ENCODE measurements around the gene TRAF4.
"Not testable (repeated sequence)": the region's sequence is repeated elsewhere in the genome, so short reads cannot be mapped to it uniquely, and the experiment has no call there.

The TRAF4 gene

DNA sequence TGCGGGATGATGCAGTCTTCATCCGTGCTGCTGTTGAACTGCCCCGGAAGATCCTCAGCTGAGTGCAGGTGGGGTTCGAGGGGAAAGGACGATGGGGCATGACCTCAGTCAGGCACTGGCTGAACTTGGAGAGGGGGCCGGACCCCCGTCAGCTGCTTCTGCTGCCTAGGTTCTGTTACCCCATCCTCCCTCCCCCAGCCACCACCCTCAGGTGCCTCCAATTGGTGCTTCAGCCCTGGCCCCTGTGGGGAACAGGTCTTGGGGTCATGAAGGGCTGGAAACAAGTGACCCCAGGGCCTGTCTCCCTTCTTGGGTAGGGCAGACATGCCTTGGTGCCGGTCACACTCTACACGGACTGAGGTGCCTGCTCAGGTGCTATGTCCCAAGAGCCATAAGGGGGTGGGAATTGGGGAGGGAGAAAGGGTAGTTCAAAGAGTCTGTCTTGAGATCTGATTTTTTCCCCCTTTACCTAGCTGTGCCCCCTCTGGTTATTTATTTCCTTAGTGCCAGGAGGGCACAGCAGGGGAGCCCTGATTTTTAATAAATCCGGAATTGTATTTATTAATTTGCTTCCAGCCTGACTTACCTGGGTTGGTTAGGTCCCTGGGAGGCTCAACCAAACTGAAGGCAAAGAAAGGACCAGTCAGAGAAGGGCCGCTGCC, 5.8 kb downstream of the TRAF4 start:
- DNase-seq: no peak

DNA sequence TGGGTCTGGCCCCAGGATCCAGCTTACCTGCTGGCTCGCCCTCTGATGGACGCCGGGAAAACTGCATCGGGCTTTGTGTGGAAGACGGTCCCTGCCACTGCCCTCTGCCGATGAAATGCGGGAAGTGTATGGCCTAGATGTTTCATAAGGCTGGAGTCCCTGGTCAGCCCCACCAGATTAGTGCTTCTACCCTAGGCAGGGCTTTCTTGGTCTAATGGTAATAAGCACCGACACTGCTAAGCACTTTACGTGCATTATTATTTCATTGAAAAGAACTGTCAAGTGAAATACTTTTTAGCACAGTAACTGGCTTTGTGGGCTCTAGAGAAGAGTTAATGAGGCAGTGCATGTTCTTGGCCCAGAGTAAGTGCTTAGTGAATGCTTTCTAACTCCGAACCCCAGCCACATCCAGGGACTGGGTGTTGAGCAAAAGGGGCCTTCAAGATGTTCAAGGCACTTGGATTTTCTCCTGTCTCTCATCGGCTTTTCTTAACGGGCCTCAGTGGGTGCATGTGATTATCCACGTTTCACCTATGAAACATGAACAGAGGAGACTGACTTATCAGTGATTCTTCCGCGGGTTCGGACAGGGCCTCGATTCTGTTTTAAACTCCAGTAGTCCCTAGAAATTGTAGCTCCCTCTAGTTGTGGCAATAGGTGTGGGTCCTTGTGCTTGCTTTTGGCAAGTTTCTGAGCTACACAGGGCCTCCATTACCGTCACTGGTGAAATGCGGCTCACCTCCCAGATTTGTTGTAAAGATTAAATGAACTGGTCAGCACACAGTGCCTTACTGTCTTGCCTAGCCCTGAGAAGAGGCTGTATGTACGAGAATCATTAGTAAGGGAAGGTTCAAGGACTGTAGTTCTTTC, 6.6 kb downstream of the TRAF4 start:
- peak; percentile 89 to 92 for DNase-seq

GRCh38 chr17:28751600-28752366, 8.0 kb downstream of the TRAF4 start:
- no peak for DNase-seq

- no peak for DNase-seq
Measured at GRCh38 chr17:28755486-28755885, 11.7 kb downstream of the TRAF4 start.

- DNase-seq: no peak
Measured at GRCh38 chr17:28756049-28756804, 12.4 kb downstream of the TRAF4 start.

DNA sequence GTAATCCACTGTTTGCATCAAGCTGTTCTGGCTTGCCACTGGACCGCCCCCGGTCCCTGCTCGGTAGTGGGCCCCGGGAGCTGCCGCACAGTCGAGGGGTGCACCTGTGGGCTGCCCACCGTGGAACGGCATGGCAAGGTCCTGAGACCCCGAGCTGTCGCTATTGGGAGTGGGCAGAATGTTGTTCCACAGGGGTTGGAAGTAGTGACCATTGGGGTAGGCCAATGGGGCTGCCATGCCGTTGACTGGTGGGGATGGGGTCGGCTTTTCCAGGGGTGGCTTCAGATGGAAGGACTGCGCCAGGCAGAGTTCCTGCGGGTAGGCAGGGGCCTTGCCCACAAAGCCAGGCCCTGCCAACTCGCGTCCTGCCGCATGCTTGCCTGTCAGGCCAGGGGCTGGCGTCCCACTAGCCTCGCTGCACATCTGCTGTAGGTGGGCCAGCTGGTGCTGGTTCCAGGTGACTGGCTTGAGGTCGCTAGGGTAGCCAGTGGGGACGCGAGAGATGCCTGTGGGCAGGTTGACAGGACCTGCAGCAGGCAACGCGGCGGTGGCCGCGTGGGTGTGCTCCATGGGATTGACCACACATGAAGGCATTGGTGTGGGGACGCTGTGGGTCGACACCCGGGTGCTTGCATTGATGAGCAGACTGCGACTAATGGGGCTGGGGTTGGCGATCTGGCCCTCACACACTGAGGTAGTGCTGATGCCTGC, 14.8 kb downstream of the TRAF4 start:
- DNase-seq: no peak

DNA sequence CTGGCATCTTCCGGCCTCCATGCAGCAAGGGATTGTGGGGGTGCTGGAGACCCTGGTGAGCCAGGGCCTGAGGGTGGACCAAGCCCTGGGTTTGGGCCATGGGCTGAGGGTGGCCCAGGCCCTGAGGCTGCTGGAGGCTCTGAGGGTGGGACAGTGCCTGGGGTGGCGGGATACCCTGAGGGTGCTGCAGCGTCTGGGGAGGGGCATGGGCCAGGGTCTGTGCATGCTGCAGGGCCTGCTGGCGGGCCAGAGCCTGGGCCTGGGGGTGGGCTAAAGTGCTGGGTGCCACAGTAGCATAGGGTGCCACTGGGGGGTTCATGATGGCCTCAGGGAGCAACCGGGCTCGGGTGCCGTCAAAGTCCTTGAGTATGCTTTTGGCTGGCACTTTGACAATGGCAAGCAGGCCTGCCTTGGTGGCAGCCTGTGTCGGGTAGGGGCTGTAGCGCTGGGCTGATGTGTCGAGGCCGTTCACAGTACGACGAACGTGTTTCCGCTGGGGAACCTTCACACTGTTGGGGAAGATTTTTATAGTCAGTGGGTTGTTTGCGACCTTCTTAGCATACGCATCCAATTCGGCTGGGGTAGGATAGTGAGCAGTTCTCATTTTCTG, 15.6 kb downstream of the TRAF4 start:
- DNase-seq: no peak

DNA sequence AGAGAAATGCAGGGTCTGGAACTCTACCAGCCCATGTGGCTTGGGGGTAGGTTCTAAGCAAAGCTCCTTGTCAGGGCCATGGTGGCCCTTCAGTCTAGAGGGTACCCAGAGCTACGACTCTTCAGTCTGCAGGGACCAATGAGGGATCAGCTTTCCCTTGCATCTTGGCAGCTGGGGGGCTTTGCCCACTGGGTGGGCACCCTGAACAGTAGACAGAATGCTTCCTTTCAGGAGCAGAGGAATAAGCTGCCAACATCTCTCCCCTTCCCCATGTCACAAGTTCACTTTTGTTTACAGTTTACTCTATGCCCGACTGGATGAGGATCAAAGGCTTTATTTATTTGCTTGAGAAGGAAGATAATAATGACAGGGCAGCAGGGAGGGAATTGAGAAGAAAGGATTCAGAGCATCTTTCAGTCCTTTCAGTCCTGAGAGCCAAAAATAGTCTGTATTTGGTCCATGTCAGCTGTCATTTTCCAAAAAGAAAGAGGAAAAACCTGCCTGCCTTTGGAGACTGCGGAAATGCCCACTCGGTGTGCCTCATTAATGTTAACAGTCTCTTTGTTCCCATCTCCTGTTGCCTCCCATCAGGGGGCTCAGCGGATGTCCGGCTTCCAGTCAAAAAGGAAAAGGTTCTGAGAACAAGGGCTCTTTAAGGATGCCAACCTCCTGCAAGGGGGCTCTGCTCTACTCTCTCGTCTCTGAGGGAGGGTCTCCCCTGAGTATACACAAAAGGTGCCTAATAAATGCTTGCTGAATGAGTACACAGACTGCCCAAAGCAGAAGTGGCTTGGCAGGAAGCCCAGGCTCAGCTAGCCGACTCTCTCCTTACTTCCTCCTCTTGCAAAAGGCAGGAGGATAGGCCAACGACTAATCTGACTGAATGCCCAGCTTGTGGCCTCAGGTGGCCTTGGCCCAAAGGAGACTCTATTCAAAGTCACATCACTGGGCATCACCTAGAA, 17.1 kb downstream of the TRAF4 start:
- DNase-seq: no peak

DNA sequence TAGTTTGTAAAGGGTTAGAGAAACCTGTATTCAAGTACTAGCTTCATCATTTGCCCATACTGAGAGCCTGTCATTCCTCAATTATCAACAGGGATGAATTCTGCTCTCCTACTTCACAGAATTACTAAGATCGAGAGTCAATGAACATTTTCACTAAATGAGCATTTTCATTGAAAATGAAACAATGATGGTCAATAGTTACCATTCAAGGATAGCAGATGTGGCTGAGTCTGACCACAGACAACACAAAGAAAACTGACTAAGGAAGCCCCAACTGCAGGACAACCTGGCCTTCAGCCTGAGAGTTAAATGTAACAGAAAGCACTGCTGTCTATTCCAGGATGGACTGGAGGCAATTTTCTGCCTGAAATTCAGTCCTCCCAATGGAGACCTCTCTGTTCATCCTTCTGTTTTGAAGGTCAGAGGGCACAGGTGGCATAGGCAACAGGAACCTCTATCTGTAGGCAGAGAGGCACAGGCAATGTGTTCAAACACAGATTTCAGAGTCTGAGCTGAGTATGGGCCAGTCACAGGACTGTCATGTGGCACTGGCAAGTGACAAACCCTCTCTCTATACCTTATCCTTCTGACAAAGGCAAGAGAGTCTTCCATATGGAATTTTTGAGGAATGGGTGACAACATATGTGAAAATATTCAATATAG, 19.5 kb downstream of the TRAF4 start:
- no peak for DNase-seq

DNA sequence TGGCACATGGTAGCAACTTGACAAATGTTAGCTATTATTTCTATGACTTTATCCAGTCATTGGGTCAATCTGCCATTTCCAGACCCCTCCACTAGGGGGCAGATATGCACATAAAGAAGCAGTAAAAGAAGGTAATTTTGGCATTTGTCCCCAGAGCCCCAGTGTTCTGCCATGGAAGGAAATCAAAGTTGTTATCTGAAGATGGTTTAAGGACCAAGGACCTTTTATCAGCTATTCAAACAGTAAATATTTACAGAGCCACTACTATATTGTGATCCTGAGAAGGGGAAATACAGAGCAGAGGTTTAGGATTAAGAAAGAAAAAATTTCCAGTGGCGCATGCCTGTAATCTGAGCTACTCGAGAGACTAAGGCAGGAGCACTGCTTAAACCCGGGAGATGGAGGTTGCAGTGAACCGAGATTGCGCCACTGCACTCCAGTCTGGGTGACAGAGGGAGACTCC, 20.0 kb downstream of the TRAF4 start:
- peak; percentile 72 to 86 for DNase-seq

- no peak for DNase-seq
Measured at GRCh38 chr17:28765038-28765437, 21.2 kb downstream of the TRAF4 start.

DNA sequence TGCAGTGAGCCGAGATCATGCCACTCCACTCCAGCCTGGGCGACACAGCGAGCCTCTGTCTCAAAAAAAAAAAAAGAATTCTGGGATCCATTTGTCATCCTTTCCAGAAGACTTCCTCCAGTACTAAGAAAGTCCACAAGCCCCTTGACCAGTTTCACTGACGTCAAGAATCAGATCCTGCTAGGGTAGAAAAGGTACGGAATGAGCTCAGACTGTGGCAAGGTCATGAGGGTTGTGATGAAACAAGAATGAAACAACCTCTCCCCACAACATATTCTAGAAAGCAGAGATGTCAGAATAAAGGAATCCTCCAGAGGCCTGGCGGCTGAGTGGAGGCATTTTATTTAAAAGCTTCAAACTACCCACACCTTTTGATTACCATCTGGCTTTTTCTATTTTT, 29.9 kb downstream of the TRAF4 start:
- no peak for DNase-seq

- DNase-seq: no peak
Measured at GRCh38 chr17:28774206-28774605, 30.4 kb downstream of the TRAF4 start.

- no peak for DNase-seq
Measured at GRCh38 chr17:28777178-28777577, 33.4 kb downstream of the TRAF4 start.

GRCh38 chr17:28779601-28780000, 35.8 kb downstream of the TRAF4 start:
- not testable (repeated sequence) for DNase-seq

- DNase-seq: no peak
Measured at GRCh38 chr17:28783161-28783560, 39.4 kb downstream of the TRAF4 start.

GRCh38 chr17:28788100-28788499, 44.3 kb downstream of the TRAF4 start:
- DNase-seq: no peak

- no peak for DNase-seq
Measured at GRCh38 chr17:28792877-28793661, 49.3 kb downstream of the TRAF4 start.
